ENCODE results near the gene APOA5.
A peak's percentile ranks its signal among the peaks of the same experiment; 100 is the strongest.

GRCh38 chr11:116791002-116791812, 472 bp downstream of the APOA5 start:
- TF ChIP-seq TEAD4 (CRISPR knock-in tag; IDR thresholded peaks at IDR 0.05), result no peak
- peak; percentile 94 for TF ChIP-seq CTCF (IDR thresholded peaks at IDR 0.05)
- peak; percentile 62; the same call in 1 of the 2 replicates for TF ChIP-seq MAX (CRISPR knock-in tag; IDR thresholded peaks at IDR 0.05)
- no peak for TF ChIP-seq KAT7 (CRISPR knock-in tag; IDR thresholded peaks at IDR 0.05; ENCODE audit: borderline replicate concordance)
- no peak for TF ChIP-seq ZBTB21 (CRISPR knock-in tag; IDR thresholded peaks at IDR 0.05; ENCODE audit: borderline replicate concordance)
- TF ChIP-seq, protein P1, sequence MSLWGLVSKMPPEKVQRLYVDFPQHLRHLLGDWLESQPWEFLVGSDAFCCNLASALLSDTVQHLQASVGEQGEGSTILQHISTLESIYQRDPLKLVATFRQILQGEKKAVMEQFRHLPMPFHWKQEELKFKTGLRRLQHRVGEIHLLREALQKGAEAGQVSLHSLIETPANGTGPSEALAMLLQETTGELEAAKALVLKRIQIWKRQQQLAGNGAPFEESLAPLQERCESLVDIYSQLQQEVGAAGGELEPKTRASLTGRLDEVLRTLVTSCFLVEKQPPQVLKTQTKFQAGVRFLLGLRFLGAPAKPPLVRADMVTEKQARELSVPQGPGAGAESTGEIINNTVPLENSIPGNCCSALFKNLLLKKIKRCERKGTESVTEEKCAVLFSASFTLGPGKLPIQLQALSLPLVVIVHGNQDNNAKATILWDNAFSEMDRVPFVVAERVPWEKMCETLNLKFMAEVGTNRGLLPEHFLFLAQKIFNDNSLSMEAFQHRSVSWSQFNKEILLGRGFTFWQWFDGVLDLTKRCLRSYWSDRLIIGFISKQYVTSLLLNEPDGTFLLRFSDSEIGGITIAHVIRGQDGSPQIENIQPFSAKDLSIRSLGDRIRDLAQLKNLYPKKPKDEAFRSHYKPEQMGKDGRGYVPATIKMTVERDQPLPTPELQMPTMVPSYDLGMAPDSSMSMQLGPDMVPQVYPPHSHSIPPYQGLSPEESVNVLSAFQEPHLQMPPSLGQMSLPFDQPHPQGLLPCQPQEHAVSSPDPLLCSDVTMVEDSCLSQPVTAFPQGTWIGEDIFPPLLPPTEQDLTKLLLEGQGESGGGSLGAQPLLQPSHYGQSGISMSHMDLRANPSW (CRISPR knock-in tag; conservative IDR thresholded peaks at IDR 0.05; ENCODE audit: low read depth), result no peak
- TF ChIP-seq SP1 (CRISPR knock-in tag; conservative IDR thresholded peaks at IDR 0.05), result no peak
- no peak for TF ChIP-seq FOXP1 (CRISPR knock-in tag; IDR thresholded peaks at IDR 0.05; ENCODE audit: borderline replicate concordance)
- TF ChIP-seq TCF7 (CRISPR knock-in tag; IDR thresholded peaks at IDR 0.05; ENCODE audit: low read depth), result no peak
- TF ChIP-seq, protein P2, sequence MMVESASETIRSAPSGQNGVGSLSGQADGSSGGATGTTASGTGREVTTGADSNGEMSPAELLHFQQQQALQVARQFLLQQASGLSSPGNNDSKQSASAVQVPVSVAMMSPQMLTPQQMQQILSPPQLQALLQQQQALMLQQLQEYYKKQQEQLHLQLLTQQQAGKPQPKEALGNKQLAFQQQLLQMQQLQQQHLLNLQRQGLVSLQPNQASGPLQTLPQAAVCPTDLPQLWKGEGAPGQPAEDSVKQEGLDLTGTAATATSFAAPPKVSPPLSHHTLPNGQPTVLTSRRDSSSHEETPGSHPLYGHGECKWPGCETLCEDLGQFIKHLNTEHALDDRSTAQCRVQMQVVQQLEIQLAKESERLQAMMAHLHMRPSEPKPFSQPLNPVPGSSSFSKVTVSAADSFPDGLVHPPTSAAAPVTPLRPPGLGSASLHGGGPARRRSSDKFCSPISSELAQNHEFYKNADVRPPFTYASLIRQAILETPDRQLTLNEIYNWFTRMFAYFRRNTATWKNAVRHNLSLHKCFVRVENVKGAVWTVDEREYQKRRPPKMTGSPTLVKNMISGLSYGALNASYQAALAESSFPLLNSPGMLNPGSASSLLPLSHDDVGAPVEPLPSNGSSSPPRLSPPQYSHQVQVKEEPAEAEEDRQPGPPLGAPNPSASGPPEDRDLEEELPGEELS (CRISPR knock-in tag; IDR thresholded peaks at IDR 0.05), result no peak
- TF ChIP-seq CREM (CRISPR knock-in tag; IDR thresholded peaks at IDR 0.05), result no peak
- TF ChIP-seq RORB (CRISPR knock-in tag; IDR thresholded peaks at IDR 0.05), result no peak
- no peak for TF ChIP-seq RELA (CRISPR knock-in tag; IDR thresholded peaks at IDR 0.05; ENCODE audit: borderline replicate concordance)
- no peak for TF ChIP-seq ESRRA (CRISPR knock-in tag; IDR thresholded peaks at IDR 0.05; ENCODE audit: borderline replicate concordance)

All from WTC11 (cell line).